Muscle layer of duodenum (tissue), 2 donors: ENCODE data around the gene TMEM125.
A peak's percentile ranks its signal among the peaks of the same experiment; 100 is the strongest.

Experiments used
- H3K27ac ChIP-seq: one replicate; pipeline ENCODE4 v1.7.0; 2013; ENCODE audit warnings: mild to moderate bottlenecking, low read length
- H3K27me3 ChIP-seq: one replicate; pipeline ENCODE4 v1.7.0; 2013; ENCODE audit warnings: low read depth, mild to moderate bottlenecking, control low read depth, low read length
- H3K36me3 ChIP-seq, 2 donors: one replicate each; pipeline ENCODE4 v1.7.0; 2013; ENCODE audit warnings: low read length in 2 of 2, control low read depth in 1 of 2, mild to moderate bottlenecking in 1 of 2; ENCODE audit not compliant: insufficient read depth in 2 of 2, control insufficient read depth in 1 of 2
- H3K4me1 ChIP-seq, 2 donors: one replicate each; pipeline ENCODE4 v1.7.0; 2013; ENCODE audit warnings: low read length in 2 of 2, mild to moderate bottlenecking in 2 of 2, control low read depth in 1 of 2, moderate library complexity in 1 of 2; ENCODE audit not compliant: insufficient read depth in 2 of 2, control insufficient read depth in 1 of 2
- H3K4me3 ChIP-seq, 2 donors: one replicate each; pipeline ENCODE4 v1.7.0; 2013; ENCODE audit warnings: low read length in 2 of 2, low read depth in 1 of 2, mild to moderate bottlenecking in 1 of 2
- H3K9me3 ChIP-seq, 2 donors: one replicate each; pipeline ENCODE4 v1.7.0; 2013; ENCODE audit warnings: low read length in 2 of 2, control low read depth in 1 of 2, mild to moderate bottlenecking in 1 of 2; ENCODE audit not compliant: control insufficient read depth in 1 of 2
- donor health status: healthy.

The TMEM125 gene

DNA sequence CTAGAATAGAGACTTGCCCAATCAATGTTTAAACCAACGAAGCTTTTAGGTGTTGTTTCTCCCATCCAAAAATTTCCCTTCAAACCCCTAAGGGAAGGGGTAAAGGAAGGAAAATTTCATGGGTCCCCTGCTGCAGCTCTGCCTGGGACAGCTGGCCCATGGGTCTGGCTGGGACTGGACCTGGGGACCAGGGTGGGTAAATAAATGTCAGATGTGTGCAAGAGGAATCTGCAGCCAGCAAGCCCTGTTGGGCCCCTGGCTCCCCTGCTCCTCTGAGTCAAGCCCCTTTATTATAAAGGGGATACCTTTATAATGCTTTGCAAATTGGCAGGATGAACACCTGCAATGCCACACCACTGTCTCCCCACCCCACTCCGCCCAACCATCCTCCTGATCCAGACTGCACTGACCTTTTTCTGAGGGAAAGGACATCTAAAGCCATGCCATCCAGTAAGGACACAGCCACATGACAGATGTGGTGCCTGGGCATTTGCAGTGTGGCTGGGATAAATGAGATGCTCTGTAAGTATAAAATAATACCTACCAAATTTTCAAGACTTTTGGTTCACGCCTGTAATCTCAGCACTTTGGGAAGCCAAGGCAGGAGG is 1.9 kb upstream of the TMEM125 start:
- Histone ChIP-seq H3K27ac (peak overlapping the region; percentile 16), H3K9me3 (no peaks in the 10 kb centered on the region), H3K27me3 (no peaks in the 10 kb centered on the region), H3K4me1 (peaks cover 0 to 6% of the 10 kb centered on the region in 2 donors), H3K4me3 (no peak overlapping the region), H3K36me3 (no peaks in the 10 kb centered on the region)

DNA sequence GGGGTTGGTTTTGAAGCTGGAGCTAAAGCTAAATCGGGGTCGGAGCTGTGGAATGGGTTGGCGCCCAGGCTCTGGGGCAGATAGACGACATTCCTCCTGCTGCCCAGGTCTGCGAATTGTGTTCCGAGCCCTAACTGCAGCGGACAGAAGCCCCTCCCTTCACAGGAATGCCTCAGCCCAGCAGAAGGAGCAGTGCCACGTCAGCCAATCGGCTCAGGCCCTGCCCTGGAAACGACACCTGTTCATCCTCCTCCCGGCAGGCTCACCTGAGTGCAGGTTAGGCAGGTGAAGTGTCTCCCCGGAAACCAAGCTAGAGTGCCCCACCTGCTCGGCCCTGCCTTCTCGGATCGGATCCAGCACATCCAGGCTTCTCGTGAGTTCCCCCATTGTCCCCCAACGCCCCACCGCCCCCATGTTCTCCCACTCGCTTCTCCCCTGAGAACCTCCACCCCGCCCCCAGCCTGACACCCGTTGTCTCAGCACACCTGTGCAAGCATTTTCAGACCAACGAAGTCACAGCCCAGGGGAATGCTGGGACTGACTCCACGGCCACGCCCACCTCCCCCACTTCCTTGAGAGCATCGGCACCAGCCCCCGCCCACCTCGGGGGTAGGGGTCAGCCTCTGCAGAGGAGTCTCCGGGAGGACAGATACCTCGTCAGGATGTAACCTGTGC is 775 bp downstream of the TMEM125 start:
- Histone ChIP-seq H3K9me3 (no peaks in the 10 kb centered on the region), H3K4me3 (peak overlapping the region in 1 of 2 donors; percentile 23), H3K4me1 (peaks cover 0 to 6% of the 10 kb centered on the region in 2 donors), H3K36me3 (no peaks in the 10 kb centered on the region), H3K27me3 (no peaks in the 10 kb centered on the region), H3K27ac (peak overlapping the region; percentile 60)

DNA sequence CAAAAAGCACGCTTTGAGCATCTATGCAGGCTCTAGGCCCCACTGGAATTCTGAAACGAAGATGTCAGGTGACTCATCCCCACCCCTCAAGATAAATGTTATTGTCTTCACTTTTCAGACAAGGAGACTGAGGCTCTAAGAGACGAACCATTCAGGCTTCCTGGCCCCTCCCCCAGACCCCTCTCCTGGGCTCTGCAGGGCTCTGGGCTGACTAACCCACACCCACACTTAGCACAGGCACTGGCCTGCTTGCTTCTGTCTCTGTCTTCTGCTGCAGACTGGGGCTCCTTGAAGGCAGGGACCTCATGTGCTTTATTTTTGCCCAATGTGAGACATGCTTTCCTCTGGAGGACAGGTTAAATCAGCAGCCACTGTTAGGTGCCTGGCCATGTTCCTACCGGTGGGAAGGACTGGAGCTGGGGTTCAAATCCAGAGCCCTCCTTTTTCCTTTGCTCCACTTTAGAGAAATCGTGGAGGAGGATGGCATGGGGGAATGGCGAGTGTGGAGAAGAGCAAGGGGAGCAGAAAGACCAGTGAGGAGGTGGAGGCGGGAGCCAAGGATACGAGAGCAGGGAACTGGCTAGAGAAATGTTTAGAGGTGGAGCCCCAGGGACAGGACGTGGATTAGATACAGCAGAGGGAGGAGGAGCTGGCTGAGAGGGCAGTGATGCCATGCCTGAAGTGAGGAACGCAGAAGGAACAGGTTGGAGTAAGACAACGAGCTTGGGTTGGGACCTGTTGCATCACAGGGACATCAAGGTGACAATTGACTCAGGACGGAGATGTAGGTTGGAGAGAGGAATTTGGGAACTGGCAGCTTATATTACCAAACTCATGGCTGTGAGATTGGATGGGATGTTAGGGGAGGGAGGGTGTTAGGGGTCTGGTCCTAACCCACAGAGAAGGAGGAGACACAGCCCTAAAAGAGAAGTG is 1.7 kb downstream of the TMEM125 start:
- H3K4me3 ChIP-seq, result peak overlapping the region in 1 of 2 donors; percentile 23
- no peaks in the 10 kb centered on the region for H3K27me3 ChIP-seq
- H3K4me1 ChIP-seq, result peaks cover 0 to 6% of the 10 kb centered on the region in 2 donors
- H3K9me3 ChIP-seq, result no peaks in the 10 kb centered on the region
- peak overlapping the region; percentile 29 for H3K27ac ChIP-seq
- no peaks in the 10 kb centered on the region for H3K36me3 ChIP-seq

DNA sequence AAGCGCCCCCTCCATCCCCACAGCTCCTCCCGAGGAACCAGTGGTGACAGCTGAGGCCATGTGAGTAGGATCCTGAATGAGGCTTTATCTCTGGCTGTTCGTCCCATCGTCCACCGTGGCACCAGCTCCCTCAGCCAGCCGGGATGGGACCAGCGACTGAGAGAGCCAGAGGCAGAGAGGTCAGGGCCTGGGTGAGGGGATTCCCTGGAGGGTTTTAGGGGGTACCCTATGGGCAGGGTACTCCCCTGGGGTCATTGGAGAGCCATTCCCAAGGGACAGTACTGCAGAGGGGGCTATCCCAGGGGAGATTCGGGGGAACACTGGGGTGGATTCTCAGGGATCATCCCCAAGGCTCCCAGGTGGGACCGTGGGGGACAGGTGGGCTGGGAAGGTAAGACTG is 2.4 kb downstream of the TMEM125 start:
- Histone ChIP-seq H3K27me3 (no peaks in the 10 kb centered on the region), H3K9me3 (no peaks in the 10 kb centered on the region), H3K4me1 (peaks cover 0 to 6% of the 10 kb centered on the region in 2 donors), H3K36me3 (no peaks in the 10 kb centered on the region), H3K27ac (no peak overlapping the region), H3K4me3 (no peak overlapping the region)

DNA sequence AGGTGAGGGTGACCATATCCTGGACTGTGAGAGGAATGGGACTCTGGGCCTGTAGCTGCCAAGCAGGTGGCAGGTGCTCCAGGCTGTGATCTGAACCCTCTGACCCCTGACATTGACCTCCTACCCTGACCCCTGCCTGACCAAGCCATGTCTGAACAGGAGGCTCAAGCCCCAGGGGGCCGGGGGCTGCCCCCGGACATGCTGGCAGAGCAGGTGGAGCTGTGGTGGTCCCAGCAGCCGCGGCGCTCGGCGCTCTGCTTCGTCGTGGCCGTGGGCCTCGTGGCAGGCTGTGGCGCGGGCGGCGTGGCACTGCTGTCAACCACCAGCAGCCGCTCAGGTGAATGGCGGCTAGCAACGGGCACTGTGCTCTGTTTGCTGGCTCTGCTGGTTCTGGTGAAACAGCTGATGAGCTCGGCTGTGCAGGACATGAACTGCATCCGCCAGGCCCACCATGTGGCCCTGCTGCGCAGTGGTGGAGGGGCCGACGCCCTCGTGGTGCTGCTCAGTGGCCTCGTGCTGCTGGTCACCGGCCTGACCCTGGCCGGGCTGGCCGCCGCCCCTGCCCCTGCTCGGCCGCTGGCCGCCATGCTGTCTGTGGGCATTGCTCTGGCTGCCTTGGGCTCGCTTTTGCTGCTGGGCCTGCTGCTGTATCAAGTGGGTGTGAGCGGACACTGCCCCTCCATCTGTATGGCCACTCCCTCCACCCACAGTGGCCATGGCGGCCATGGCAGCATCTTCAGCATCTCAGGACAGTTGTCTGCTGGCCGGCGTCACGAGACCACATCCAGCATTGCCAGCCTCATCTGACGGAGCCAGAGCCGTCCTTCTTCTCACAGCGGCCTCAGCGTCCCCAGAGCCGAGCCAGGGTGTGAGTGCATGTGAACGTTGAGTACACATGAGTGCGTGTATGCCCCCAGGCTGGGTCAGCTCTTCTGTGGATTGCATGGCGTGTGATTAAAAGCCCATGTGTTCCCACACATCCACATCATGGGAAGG is 3.1 kb downstream of the TMEM125 start:
- Histone ChIP-seq H3K4me1 (peaks cover 0 to 6% of the 10 kb centered on the region in 2 donors), H3K36me3 (no peaks in the 10 kb centered on the region), H3K27ac (no peak overlapping the region), H3K4me3 (no peak overlapping the region), H3K9me3 (no peaks in the 10 kb centered on the region), H3K27me3 (no peaks in the 10 kb centered on the region)

DNA sequence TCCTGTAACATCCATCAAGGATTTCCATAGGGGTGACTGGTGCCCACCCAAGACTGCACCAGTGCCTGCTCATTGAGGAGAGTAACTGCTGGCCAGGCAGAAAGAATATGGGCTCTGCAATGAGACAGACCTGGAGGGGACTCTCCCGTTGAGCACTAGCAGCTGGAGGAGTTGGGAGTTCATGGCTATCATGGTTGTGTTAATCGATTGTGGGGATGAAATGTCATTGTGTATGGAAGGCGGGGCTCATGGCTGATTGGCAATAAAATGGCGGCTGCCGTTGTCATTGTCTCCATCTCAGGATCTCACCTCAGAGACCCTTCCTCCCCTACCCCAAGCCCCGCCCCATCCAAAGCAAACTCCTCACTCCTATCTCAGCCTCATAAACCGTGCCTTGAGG is 3.9 kb downstream of the TMEM125 start:
- Histone ChIP-seq H3K4me1 (peaks cover 0 to 6% of the 10 kb centered on the region in 2 donors), H3K27me3 (no peaks in the 10 kb centered on the region), H3K27ac (no peak overlapping the region), H3K36me3 (no peaks in the 10 kb centered on the region), H3K9me3 (no peaks in the 10 kb centered on the region), H3K4me3 (no peak overlapping the region)

DNA sequence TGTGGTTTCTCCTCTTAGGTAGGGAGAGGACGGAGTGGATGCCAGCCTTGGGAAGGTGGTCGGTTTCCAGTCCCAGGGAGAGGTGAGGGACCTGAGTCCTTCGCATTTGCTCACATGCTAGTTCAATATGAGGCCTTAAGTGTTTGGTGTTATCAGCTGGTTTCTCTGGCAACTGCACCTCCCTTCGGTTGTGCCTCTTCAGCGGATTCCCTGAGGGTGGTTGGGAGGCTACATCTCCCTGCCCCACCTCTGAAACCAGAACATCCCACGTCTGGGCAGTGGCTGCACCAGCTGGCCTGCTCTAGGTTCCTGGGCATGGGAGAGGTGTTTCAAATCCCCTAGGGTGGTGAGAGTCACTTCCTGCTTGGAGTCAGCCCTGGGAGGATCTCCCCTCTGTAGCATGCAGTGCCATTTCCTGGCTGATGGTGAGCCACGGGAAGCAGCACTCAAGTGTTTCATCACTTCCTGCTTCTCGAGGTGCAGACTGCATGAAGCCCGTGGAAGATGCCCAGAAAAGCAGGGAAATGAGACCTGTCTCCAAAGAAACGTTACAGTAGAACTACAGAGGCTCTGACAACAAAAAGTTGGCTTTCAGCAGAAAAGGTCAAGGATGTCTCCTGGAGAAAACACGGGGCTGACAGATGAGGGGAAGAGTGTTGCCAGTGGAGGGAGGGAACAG is 4.5 kb downstream of the TMEM125 start:
- no peaks in the 10 kb centered on the region for H3K36me3 ChIP-seq
- H3K27me3 ChIP-seq, result no peaks in the 10 kb centered on the region
- no peak overlapping the region for H3K4me3 ChIP-seq
- no peak overlapping the region for H3K27ac ChIP-seq
- H3K4me1 ChIP-seq, result peaks cover 0 to 6% of the 10 kb centered on the region in 2 donors
- no peaks in the 10 kb centered on the region for H3K9me3 ChIP-seq

DNA sequence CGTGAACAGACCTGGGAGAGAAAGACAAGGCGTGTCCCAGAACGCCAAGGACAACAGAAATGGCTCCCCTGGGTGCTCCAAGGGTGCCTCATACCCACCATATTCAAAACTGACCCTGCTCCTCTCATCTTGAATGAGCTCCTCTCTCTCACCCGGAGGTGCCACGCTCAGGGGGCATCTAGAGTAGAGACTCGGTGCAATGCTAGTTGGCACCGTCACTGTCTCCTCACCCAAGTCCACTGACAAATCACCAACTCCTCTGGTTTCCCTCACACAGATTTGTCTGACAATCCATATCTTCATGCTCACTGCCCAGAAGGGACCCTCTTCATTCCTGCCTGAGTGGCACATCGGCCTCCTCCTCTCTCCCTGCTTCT is 5.0 kb downstream of the TMEM125 start:
- Histone ChIP-seq H3K4me3 (no peak overlapping the region), H3K27ac (no peak overlapping the region), H3K9me3 (no peaks in the 10 kb centered on the region), H3K27me3 (no peaks in the 10 kb centered on the region), H3K36me3 (no peaks in the 10 kb centered on the region), H3K4me1 (peaks cover 0 to 6% of the 10 kb centered on the region in 2 donors)

DNA sequence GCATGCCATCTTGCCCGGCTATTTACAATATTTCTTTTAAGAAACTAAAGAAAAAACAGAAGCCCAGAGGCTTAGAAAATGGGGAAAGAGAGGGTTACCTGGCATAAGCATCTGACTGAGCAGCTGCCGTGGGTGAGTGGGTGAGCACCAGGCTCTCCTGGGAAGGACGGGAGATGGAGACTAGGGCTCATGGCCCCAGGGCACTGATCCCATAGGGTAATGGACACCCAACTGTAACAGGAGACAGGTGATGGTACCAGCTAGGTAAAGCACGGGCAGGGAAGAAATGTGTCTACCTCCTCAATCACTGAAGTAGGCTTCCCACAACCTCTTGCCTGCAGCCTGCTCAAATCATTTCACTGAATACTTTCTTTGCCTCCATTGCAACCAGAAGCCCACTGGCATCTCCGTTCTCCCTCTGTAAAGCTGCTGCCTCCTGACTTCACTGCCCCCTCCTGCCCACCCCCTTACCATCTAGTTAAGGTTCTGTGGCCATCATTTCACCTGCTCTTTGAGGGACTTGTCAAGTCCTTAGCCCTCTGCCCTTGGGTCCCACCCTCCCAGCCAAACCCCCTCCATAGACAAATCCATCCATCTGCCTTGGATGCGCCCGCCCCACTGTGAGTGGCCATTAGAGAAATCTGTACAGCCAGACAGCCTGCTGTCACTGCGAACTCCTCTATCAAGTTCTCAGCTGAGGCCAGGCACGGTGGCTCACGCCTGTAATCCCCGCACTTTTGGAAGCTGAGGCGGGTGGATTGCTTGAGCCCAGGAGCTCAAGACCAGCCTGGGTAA is 6.2 kb downstream of the TMEM125 start:
- no peaks in the 10 kb centered on the region for H3K36me3 ChIP-seq
- no peak overlapping the region for H3K27ac ChIP-seq
- no peaks in the 10 kb centered on the region for H3K27me3 ChIP-seq
- no peaks in the 10 kb centered on the region for H3K9me3 ChIP-seq
- no peaks in the 10 kb centered on the region for H3K4me1 ChIP-seq
- H3K4me3 ChIP-seq, result no peak overlapping the region

DNA sequence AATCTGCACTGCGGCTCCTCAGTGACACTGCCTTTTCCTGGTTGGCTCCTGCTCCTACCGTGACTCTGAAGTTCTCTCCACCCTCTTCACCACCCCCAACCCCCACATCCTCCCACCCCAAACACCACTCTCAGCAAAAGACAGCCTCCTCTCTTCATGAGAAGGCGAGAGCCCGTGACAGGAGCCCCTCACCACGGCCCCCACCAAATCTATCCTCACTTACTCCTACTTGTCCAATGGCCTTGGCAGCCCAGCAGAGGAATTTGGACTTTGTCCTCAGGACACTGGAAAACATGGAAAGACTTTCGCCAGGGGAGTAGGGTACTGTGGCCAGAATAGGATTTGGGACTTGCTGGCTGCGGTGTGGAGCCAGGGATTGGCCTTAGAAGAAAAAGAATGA is 6.9 kb downstream of the TMEM125 start:
- no peak overlapping the region for H3K4me3 ChIP-seq
- no peaks in the 10 kb centered on the region for H3K9me3 ChIP-seq
- H3K4me1 ChIP-seq, result no peaks in the 10 kb centered on the region
- H3K36me3 ChIP-seq, result no peaks in the 10 kb centered on the region
- H3K27me3 ChIP-seq, result no peaks in the 10 kb centered on the region
- no peak overlapping the region for H3K27ac ChIP-seq
